DOHH2 (cell line): ENCODE measurements around the gene ATP6V0A1.

Experiments used
- CTCF ChIP-seq: fragments of 200-600 bp; sonication (generic); IDR thresholded peaks from one replicate; pipeline ENCODE4 v1.5.1; 2014; ENCODE audit warnings: antibody characterized with exemption, mild to moderate bottlenecking, low read depth, low read length; ENCODE audit not compliant: poor library complexity, severe bottlenecking
- EZH2phosphoT487 ChIP-seq: fragments of 200-600 bp; sonication (generic); IDR thresholded peaks from 2 replicates; pipeline ENCODE4 v1.6.1; 2017; ENCODE audit warnings: borderline replicate concordance, mild to moderate bottlenecking, antibody characterized with exemption, low read length, moderate library complexity, mixed read lengths

- TF ChIP-seq CTCF (no peak), EZH2phosphoT487 (no peak)
Observed at GRCh38 chr17:42509841-42510240, 51.2 kb downstream of the ATP6V0A1 start.
